Left colon (tissue), 2 donors: Measurements from ENCODE around the gene LLGL2. TPM values are rescaled to one million over a fixed set of nuclear protein-coding genes. Genes with fewer than 3 reads are reported as not detected.

Source experiments
- ATAC-seq: fragments of 200-7000 bp; cut with Tn5 transposase; one replicate; pipeline ENCODE4 v1.9.1; 2020; ENCODE audit warnings: mild to moderate bottlenecking, moderate library complexity
- DNase-seq, 2 donors: peaks; one replicate each; pipeline ENCODE4 v3.0.0-alpha.2; 2020
- intact Hi-C, 2 donors: fragments of 100-400 bp; cut with DNase I in 1 of 2; cut with micrococcal nuclease in 1 of 2; formaldehyde crosslinking; loops; one replicate each; pipeline versions ENCODE4 v1.11.2 to v1.14.0; 2022; cut with DNase I, micrococcal nuclease
- total RNA-seq, 2 donors: library from RNA; stranded (reverse); fragmentation: NEBNext Ultra II Directional; extraction: Animal tissue kit (Norgen Biotek cat#: 25700); gene quantifications; one replicate each; pipeline ENCODE4 v1.2.1, GENCODE V29; 2021
- donor health status: DM: no; HTN: no; CAD: no.
- donor health status: DM: yes; HTN: yes; CAD: no.

The LLGL2 gene
- total RNA-seq, 2 donors from 2014 or later = 447 to 529 TPM

DNA sequence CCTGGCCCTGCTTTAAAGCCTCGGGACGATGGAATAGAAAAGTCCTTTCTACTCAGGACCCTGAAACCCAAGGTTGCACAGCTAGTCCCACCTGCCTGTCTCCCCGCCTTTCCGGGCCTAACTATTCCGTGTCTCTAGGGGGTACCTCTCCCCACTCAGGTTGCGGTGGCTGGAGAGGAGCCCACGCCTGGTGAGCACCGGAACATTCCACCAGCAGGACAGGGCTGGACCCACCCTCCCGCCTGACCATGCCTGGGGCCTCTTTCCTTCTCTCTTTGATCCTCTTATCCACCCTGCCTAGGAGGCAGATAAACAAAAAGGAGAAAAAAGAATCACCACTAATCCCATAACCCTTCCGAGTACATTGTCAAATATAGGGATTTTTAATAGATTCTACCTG lies 10.9 kb downstream of the LLGL2 start:
- DNase-seq = no peak
- no peak for ATAC-seq
- intact Hi-C loops = no loop called here

DNA sequence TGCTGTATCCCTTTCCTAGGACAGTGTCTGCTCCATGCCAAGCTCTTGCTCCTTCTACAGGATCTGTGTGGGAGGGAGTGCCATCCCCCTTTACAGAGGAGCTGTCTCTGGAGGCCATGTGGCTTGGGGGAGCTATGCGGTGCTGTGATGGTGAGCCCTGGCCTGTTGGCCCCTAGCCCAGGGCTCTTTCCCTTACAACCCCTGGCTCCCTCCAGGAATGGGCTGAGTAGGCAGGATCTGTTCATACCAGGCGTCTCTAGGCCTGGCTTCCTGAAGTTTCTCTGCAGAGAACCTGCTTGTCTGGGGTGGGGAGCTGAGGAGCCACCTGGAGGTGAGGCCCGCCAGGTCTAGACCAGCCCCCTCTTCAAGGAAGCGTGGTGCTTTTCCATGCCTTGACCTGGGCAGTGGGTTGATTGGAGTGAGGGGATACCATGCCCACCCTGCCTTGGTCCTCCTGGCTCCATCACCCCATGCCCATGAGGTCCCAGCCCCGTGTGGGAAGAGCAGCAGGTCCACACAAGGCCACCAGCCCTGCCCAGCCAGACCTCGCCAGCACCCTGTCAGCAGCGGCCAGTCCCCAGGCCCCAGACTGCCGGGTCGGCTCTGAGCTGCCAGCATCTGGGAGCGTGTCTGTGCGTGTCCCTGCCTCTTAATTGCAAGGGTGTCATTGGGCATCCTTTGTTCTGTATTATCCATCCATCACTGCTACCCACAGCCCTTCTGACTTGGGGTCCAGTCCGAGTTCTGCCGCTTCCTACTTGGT lies 14.7 kb downstream of the LLGL2 start:
- no peak for ATAC-seq
- intact Hi-C loops = no loop called here
- no peak for DNase-seq

DNA sequence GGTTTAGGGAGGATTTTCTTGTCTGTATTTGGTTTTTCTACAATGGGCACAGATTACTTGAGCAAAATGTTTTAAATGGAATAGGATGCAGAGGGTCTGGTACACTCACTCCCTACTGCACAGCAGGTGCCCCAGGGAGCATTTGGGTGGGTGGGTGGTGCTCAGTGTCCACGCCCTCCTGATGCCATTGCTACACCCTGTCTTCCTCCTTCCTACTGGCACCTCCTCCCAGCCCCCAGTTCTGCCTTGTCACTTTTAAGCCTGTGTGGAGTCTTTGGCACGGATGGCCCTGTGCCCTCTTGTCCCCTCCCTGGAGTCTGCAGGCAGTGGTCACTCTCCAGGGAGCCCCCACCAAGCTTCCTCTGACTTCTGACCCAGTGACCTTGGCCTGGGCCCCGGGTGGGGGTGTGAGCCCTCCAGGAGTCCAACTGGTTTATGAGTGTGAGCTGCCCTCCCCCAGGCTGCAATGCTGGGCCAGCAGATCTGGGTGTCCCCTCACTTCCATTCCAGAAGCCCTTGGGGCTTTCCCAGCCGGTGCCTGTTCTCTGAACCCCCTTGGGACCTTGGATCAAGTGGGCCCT lies 15.5 kb downstream of the LLGL2 start:
- intact Hi-C loops = no loop called here
- peak; percentile 33 for ATAC-seq
- peak in 1 of 2 donors; percentile 65 for DNase-seq

DNA sequence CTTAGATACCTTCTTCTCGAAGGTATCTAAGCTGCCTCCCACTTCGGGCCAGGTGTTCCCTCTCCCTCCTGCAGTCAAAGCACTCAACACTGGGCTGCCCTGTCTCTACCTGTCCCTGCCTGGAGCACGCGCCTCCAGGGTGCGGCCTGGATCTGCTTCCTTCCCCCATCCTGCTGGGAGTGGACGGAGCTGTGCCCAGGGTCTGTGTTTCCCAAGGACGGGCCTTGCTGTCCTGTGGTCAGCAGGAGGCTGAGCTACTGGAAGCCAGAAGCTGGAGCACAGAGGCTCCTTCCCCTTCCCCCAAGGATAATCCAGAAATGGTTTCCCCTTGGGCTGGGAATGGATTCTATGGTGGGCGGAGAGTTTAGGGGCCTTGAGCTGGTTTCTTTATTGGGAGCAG lies 16.7 kb downstream of the LLGL2 start:
- ATAC-seq (peak; percentile 71), DNase-seq (peak; percentile 71 to 77)
- intact Hi-C loops = no loop called here

DNA sequence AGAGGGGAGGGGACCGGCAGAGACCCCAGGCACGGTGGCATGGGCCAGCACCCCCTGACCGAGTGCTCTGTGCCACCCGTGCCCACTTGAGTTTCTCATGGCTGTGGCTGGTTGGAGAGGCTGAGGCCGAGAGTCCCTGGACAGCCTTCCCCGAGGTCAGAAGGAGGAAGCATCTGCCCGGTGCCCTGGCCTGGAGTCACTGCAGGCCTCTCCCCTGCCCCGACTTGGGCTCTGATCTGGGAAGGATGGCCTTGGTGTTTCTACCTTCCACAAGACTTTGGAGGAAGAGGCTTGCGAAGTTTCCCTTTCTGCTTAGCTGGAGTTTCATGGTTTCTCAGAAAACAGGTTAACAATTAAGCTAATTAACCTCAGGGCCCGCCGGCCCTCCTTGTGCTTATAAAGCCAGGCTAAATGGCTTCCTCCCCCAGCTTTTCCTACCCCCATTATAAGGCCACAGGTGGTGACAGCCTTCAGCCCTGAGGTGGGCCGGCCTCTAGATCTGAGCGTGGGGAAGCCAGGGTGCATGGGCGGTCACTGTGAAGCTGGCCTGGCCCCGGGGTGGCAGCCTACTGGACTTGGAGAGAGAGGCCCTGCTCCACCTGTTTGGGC lies 17.3 kb downstream of the LLGL2 start:
- intact Hi-C loops = no loop called here
- DNase-seq (peak in 1 of 2 donors; percentile 55), ATAC-seq (peak; percentile 47)

DNA sequence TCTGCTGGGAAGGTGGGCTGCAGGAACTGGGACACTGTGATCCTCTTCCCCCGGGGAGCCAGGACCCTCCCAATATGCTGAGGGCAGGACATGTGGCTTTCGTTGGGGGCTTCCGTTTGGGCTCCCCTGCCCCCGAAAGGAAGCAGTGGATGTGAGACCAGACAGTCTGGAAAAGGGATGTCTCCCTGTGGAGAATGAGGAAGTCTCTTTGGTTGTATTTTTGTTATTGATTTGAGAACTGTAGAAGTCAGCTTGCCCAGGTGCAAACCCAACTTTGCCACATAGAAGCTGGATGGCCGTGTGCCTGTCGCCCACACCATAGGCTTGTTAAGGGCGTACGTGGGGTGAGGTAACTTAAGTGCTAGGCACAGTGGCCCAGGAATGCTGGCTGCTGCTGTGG lies 18.8 kb downstream of the LLGL2 start:
- ATAC-seq = no peak
- intact Hi-C loops = no loop called here
- no peak for DNase-seq

DNA sequence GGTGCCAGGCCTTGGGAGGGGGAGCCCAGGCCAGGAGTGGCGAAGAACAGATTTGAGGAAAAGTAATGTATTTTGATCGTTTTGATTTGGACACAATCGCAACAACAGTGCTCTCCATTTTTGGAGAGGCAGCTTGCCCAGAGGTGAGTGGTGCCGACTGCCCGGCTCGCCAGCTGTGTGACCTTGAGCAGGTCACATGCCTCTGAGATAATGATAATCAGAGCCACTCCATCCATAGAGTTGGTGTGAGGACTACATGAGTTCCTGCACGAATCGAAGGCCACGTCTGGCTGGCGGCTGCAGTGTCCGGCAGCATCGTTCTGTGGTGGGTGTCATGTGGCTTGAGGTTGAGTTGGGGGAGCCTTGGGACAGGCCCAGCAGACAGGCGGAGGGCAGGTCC lies 20.7 kb downstream of the LLGL2 start:
- intact Hi-C loops = no loop called here
- no peak for ATAC-seq
- DNase-seq = no peak

DNA sequence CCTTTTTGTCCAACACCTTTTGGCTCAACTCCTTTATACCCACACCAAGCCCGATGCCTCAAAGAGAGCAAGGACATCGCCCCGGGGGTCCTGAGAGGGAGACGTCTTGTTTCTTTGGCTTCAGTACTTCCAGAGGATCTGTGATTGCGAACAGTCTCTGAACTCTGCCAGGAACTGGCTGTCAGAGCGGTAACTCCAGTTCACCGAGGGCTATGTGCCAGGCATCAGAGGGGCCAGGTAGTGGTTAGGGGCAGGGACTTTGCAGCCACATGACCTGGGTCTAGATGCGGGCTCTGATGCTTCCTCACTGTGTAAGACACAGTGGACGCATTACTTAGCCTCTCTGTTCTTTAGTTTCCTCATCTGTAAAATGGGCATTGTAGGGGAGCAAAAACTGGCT lies 21.6 kb downstream of the LLGL2 start:
- DNase-seq (no peak), ATAC-seq (no peak)
- intact Hi-C loops = no loop called here

DNA sequence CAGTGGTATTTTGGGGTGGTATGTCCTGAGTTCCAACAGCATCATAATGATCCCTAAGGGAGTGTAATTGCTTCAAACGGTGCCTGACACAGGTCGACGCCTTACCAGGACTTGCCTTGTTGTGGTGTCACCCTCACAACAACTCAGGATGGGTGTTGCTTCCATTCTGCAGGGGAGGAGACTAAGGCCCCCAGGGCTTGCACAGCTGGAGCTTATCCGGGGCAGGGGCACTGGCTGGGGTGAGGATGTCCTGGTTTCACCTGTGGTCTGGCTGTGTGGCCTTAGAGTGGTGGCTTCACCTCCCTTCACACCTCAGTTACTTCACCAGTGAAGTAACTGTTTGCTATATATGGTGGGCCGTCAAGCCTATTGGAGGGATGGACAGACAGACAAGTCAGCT lies 23.3 kb downstream of the LLGL2 start:
- intact Hi-C loops = no loop called here
- ATAC-seq = no peak
- DNase-seq = no peak

DNA sequence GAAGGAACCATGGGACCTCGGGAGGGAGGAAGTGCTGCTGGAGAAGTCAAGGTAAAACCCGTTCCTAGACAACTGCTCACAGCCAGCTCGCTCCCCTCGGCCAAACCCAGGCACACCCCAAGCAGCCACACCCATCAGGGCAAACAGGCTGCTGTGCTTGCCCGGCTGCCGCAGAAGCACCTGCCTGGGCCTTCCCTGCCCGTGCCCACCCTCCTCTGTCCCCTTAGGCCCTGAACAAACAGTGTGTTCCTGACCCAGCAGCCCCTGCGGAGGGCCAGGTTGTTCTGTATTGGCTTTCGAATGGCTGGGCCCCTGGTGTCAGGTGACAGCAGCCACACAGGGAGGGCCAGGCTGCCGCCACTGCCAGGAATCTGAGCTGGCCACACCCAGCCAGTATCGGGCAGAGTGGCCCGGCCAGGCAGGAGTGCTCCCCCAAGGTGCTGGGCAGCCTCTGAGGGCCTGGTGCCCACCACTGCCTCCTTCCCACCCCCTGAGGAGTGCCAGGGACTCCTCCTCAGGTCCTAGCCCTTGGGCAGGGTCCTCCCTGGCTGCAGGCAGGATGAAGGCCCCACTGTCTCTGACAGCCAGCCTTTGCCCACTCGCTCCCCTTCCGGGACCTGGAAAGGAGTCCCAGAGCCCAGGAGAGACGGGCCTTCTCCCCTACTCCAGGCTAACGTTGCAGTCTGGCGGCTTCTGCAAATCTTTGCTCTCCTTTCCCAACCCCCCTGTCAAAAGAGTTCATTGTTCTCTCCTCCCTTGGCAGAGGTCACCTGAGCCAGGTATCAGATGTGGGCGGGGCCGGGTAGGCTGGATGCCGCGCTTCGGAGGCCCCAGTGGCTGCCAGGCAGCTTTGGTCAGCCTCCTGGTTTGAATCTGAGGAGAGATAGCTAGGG lies 24.0 kb downstream of the LLGL2 start:
- DNase-seq (peak; percentile 85 to 95), ATAC-seq (peak; percentile 78)
- intact Hi-C loops = no loop called here

DNA sequence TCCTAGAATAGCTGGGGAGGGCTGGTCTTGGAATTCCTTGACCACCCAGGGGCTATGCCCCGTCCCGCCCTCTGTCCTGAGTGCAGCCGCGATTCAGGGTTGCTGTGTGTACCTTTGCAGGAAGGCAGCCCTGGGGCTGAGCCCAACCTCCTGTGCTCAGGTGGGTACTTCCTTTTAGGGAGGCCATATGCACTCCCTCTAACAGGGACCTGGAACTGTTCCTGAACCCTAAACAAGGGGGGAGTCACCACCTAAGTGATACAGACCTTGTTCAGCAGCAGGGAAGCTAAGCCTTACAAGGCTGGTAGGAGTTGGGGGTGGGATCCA lies 24.6 kb downstream of the LLGL2 start:
- intact Hi-C loops = no loop called here
- DNase-seq (no peak), ATAC-seq (peak; percentile 38)

DNA sequence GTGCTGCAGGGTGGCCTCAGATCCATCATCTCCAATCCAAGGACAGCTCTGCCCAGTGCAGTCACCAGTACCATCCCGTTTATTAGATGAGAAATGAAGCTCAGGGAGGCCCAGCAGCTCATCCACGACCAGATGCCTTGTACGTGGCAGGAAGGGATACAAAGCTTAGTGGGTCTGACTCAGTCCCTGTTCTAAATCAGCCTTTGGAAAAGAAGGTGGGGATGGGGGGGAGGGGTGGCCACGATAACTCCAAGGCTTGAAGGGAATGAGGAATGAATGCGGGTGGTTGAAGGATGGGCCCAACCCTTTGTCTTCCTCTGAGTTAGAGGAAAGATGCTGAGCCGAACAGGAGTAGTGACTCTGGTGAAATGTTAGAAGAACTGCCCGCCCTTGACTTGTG lies 25.8 kb downstream of the LLGL2 start:
- ATAC-seq = no peak
- intact Hi-C loops = no loop called here
- no peak for DNase-seq

DNA sequence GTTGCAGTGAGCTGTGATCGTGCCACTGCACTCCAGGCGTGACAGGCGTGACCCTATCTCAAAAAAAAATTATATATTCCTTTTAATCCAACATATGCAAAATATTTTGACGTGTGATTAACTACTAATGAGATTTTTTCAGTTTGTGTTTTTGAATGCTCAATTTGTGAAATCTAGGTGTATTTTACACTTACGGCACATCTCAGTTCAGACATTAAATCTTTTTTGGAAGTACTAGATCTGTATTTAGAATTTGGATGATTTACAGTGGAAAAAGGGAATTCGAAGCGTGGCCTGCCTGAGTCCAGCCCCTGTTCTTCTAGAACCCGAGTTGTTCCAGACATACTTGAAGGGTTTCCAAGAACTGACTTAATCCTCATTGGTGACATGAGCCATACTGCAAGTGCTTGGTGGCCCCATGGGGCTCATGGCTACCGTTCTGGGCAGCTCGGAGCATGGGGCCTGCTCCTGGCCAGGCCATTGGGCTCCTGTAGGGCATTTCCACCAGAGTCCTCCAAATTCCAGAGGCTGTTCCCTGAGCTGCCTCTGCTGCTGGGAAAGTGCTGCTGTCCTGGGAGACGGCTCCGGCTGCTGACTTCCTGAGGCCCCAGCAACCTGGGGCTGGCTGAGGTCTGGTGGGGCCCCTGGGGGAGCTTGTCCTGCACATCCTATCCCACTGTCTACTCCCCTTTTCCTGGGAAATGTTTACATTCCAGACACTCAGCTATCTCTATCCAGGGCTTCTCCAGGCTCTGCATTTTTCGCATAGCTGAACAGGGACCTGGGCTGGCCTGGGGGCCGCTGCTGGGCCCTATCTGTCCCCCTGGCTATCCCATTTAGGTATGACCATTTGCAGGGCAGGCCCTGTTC lies 27.2 kb downstream of the LLGL2 start:
- intact Hi-C loops = no loop called here
- ATAC-seq = no peak
- no peak for DNase-seq

DNA sequence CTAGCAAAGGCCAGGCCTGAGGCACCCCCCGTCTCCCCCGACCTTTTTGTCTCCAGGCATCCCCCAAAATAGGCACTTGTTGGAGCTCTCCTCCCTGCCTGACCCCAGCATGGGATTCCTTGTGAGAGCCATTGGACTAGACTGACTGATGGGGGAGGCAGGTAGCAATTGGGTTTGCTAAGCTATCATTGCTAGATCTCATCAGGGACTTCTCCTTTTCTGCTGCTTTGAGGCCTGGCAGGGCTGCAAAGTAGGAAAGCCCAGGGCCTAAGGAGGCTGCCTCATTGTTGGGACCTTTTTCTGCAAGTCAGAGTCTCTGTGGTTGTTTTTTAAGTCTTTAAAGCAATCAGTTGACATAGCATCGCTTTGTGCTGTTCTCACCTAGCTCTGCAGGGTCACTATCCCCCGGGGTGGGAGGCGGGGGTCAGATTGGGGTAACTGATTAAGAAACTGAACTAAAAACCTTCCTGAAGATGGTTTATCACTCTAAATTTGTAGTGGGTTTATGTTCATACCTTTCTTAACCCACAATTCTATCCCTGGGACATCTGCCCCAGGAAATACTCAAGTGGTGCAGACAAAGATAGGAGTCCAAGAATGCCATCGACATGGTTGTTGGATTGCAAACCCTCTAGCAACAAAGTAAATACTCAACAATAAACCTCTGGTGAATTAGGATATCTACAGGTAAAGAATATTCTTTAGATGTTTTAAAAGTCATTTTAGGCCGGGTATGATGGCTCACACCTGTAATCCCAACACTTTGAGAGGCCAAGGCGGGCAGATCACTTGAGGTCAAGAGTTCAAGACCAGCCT lies 28.0 kb downstream of the LLGL2 start:
- no peak for DNase-seq

DNA sequence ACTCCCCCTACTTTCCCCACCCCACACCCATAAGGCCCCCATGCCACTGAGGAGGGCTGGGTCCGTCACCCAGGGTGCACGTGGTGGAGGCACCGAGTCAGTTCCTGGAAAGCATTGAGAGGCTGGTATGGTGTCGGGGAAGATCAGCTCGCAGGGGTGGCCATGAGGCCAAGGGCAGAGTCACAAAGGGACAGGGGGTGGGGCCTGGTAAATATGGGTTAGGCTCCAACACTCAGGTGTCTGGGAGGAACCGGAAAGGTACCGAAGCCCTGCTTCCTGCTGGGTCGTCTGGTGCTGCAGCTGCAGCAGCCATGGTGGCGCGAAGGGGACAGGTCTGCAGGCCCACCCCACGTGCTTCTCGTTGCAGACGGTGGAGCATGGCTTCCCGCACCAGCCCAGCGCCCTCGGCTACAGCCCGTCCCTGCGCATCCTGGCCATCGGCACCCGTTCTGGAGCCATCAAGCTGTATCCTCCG lies 30.2 kb downstream of the LLGL2 start:
- intact Hi-C loops = no loop called here
- peak; percentile 66 to 71 for DNase-seq
- ATAC-seq = peak; percentile 67

More for the DNA sequence above, 28.0 kb downstream of the LLGL2 start:
- intact Hi-C loops = no loop called here
- no peak for ATAC-seq

DNA sequence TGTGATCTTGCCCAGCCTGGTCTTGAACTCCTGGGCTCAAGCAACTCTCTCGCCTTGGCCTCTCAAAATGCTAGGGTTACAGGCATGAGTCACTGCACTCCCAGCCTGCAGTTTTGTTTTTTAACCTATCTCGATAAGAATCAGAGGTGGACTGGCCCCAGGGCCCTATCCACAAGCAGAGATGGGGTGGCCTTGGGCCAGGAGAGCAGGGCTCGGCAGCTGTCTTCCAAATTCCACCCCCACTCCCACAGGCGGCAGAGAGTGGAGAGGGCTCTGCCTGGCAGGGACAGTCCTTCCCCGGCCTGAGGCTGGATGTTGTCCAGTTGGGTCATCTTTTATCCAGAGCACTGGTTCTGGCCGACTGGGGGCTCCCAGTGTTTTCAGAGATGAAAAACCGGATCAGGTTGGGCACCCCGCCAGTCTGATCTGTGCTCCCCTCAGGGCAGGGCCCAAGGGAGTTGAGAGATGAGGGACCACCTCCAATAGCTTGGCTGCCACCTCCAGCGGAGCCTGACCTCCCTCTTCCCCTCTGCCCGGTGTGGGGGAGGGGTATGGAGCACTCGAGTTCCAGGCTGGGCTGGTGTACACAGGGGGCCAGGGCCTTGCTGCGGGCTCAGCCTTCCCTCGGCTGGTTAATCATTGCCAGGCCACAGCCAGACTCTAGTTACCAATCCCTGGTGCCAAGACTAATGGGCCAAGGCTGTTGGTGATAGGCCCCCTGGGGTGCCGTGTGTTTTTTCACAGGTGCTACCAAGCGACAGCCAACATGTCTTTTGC lies 31.8 kb downstream of the LLGL2 start:
- DNase-seq (peak; percentile 83 to 90), ATAC-seq (peak; percentile 74)
- intact Hi-C loops = no loop called here
